SU-DHL-6 (cell line): ENCODE data around the gene ANO6.

Experiments
- H2AFZ ChIP-seq: fragments of 200-600 bp; sonication (generic); 2 replicates; pipeline ENCODE4 v1.6.1; 2014; ENCODE audit warnings: low read depth, mild to moderate bottlenecking, moderate library complexity, mixed read lengths, antibody characterized with exemption, low read length; ENCODE audit not compliant: severe bottlenecking
- H3F3A ChIP-seq: fragments of 200-600 bp; shearing (Covaris generic); 2 replicates; pipeline ENCODE4 v1.6.0; 2016; ENCODE audit warnings: antibody characterized with exemption, mild to moderate bottlenecking; ENCODE audit not compliant: insufficient read depth
- H3K27ac ChIP-seq: fragments of 200-600 bp; sonication (generic); 2 replicates; pipeline ENCODE4 v1.5.1; 2016; ENCODE audit warnings: low read depth, mild to moderate bottlenecking, low read length, moderate library complexity, mixed read lengths
- H3K27me3 ChIP-seq: fragments of 200-600 bp; sonication (generic), shearing (Covaris generic); 2 replicates; pipeline ENCODE4 v1.6.0; 2014; ENCODE audit warnings: mild to moderate bottlenecking, low read length
- H3K36me3 ChIP-seq: fragments of 200-600 bp; sonication (generic); 2 replicates; pipeline ENCODE4 v1.6.1; 2014; ENCODE audit warnings: mild to moderate bottlenecking, low read length, mixed read lengths
- H3K4me2 ChIP-seq: fragments of 300-600, 200-600 bp; shearing (Covaris generic), sonication (generic); 2 replicates; pipeline ENCODE4 v1.6.0; 2014; ENCODE audit warnings: low read length, low read depth, mild to moderate bottlenecking; ENCODE audit not compliant: poor library complexity, severe bottlenecking
- H3K4me3 ChIP-seq: fragments of 200-600 bp; sonication (generic); 2 replicates; pipeline ENCODE4 v1.5.1; 2014; ENCODE audit warnings: antibody characterized with exemption, low read length, mild to moderate bottlenecking, mixed read lengths; ENCODE audit not compliant: insufficient read depth, poor library complexity, severe bottlenecking
- H3K79me2 ChIP-seq: fragments of 200-600 bp; sonication (generic); 2 replicates; pipeline ENCODE4 v1.6.1; 2014; ENCODE audit warnings: mild to moderate bottlenecking, low read length, moderate library complexity; ENCODE audit not compliant: insufficient read depth
- H3K9ac ChIP-seq: fragments of 200-600 bp; sonication (generic); 2 replicates; pipeline ENCODE4 v1.7.0; 2014; ENCODE audit warnings: mild to moderate bottlenecking, low read length
- H3K9me2 ChIP-seq: fragments of 200-600 bp; sonication (generic); replicated peaks from 2 replicates; pipeline ENCODE4 v1.6.1; 2014; ENCODE audit warnings: low read length; ENCODE audit not compliant: insufficient read depth
- H3K9me3 ChIP-seq: fragments of 200-600 bp; sonication (generic); 2 replicates; pipeline ENCODE4 v1.6.1; 2014; ENCODE audit warnings: low read length, mixed read lengths; ENCODE audit not compliant: insufficient read depth
- H4K20me1 ChIP-seq: fragments of 200-600 bp; sonication (generic); 2 replicates; pipeline ENCODE4 v1.6.1; 2014; ENCODE audit warnings: low read depth, mild to moderate bottlenecking, antibody characterized with exemption, low read length, moderate library complexity, mixed read lengths
- CTCF ChIP-seq: fragments of 200-600 bp; sonication (generic); IDR thresholded peaks from one replicate; pipeline ENCODE4 v1.5.1; 2017; ENCODE audit warnings: antibody characterized with exemption, mild to moderate bottlenecking, low read length, moderate library complexity; ENCODE audit not compliant: insufficient read depth, poor library complexity, severe bottlenecking
- EZH2phosphoT487 ChIP-seq: fragments of 200-600 bp; sonication (generic), shearing (Covaris generic); conservative IDR thresholded peaks from 2 replicates; pipeline ENCODE4 v1.6.1; 2018; ENCODE audit warnings: mild to moderate bottlenecking, antibody characterized with exemption, low read length, moderate library complexity, mixed read lengths

The ANO6 gene

GRCh38 chr12:45356822-45357538 lies 141.1 kb downstream of the ANO6 start:
- no peaks in the 10 kb centered on the region for H3K36me3 ChIP-seq
- TF ChIP-seq EZH2phosphoT487 (no peak), CTCF (no peak)
- H3K27ac ChIP-seq = no peak overlapping the region
- no peak overlapping the region for H3K4me3 ChIP-seq
- no peaks in the 10 kb centered on the region for H3K9me3 ChIP-seq
- H3F3A ChIP-seq = no peaks in the 10 kb centered on the region
- no peak overlapping the region for H3K4me2 ChIP-seq
- no peaks in the 10 kb centered on the region for H3K79me2 ChIP-seq
- no peak overlapping the region for H3K9ac ChIP-seq
- H3K27me3 ChIP-seq = no peaks in the 10 kb centered on the region
- no peaks in the 10 kb centered on the region for H4K20me1 ChIP-seq
- H2AFZ ChIP-seq = no peak overlapping the region
- no peaks in the 10 kb centered on the region for H3K9me2 ChIP-seq

- H3K36me3 ChIP-seq = no peaks in the 10 kb centered on the region; the same call in 1 of the 2 replicates
- H3K27ac ChIP-seq = no peak overlapping the region
- H3K4me2 ChIP-seq = no peak overlapping the region
- H3K27me3 ChIP-seq = no peaks in the 10 kb centered on the region
- H3K9me3 ChIP-seq = no peaks in the 10 kb centered on the region
- H3K4me3 ChIP-seq = no peak overlapping the region
- TF ChIP-seq EZH2phosphoT487 = no peak
- TF ChIP-seq CTCF = no peak
- no peaks in the 10 kb centered on the region for H3F3A ChIP-seq
- no peaks in the 10 kb centered on the region for H3K9me2 ChIP-seq
- no peaks in the 10 kb centered on the region for H4K20me1 ChIP-seq
- no peaks in the 10 kb centered on the region for H3K79me2 ChIP-seq
- H2AFZ ChIP-seq = no peak overlapping the region
- no peak overlapping the region for H3K9ac ChIP-seq
Observed at GRCh38 chr12:45357539-45358417, 141.9 kb downstream of the ANO6 start.

DNA sequence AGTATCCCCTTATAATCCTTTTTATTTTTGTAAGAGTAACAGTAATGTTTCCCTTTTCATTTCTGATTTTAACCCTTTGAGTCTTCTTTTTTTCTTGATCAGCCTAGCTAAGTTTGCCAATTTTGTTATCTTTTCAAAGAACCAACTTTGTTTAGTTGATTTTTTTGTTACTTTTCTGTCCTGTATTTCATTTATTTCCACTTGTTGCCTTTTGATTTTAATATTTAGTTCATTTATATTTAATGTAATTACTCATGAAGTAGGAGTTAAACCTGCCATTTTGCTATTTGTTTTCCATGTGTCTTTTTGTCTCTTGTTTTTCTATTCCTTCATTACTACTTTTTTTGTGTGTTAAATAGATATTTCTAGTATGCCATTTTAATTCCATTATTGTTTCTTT lies 146.4 kb downstream of the ANO6 start:
- TF ChIP-seq EZH2phosphoT487 = no peak
- no peak for TF ChIP-seq CTCF
- no peak overlapping the region for H3K27ac ChIP-seq
- no peaks in the 10 kb centered on the region for H3K27me3 ChIP-seq
- H4K20me1 ChIP-seq = no peaks in the 10 kb centered on the region
- no peaks in the 10 kb centered on the region for H3K9me3 ChIP-seq
- H3K4me2 ChIP-seq = no peak overlapping the region
- no peak overlapping the region for H3K9ac ChIP-seq
- H3K79me2 ChIP-seq = no peaks in the 10 kb centered on the region
- no peak overlapping the region for H3K4me3 ChIP-seq
- no peaks in the 10 kb centered on the region; the same call in 1 of the 2 replicates for H3K36me3 ChIP-seq
- no peaks in the 10 kb centered on the region for H3K9me2 ChIP-seq
- no peaks in the 10 kb centered on the region for H3F3A ChIP-seq
- H2AFZ ChIP-seq = no peak overlapping the region
